BLaER1 treated with 17β-estradiol and CSF1 and Interleukin-3, amounts not matched to agents 10 nM and 100 nM (cell line): ENCODE measurements around the gene CBLC.

Experiments used
- H3K27ac ChIP-seq, 11 experiments: shearing (Covaris generic); formaldehyde crosslinking; 2 replicates each; pipeline ENCODE4 v1.8.1; 2022
- H3K27me3 ChIP-seq, 11 experiments: shearing (Covaris generic); formaldehyde crosslinking; 2 replicates each; pipeline ENCODE4 v1.8.1; 2022
- H3K36me3 ChIP-seq, 11 experiments: shearing (Covaris generic); formaldehyde crosslinking; 2 replicates each; pipeline ENCODE4 v1.8.1; 2022
- H3K4me1 ChIP-seq, 10 experiments: shearing (Covaris generic); formaldehyde crosslinking; 2 replicates each; pipeline ENCODE4 v1.8.1; 2022
- H3K4me2 ChIP-seq, 11 experiments: shearing (Covaris generic); formaldehyde crosslinking; 2 replicates each; pipeline ENCODE4 v1.8.1; 2022
- H3K4me3 ChIP-seq, 10 experiments: shearing (Covaris generic); formaldehyde crosslinking; 2 replicates each; pipeline ENCODE4 v1.8.1; 2022
- H3K9ac ChIP-seq, 11 experiments: shearing (Covaris generic); formaldehyde crosslinking; 2 replicates each; pipeline ENCODE4 v1.8.1; 2022
- H3K9me3 ChIP-seq, 11 experiments: shearing (Covaris generic); formaldehyde crosslinking; replicated peaks in 1 of 11; 2 replicates each; pipeline ENCODE4 v1.8.1; 2022
- H4K20me1 ChIP-seq, 11 experiments: shearing (Covaris generic); formaldehyde crosslinking; 2 replicates each; pipeline ENCODE4 v1.8.1; 2022
- Cebpa-rat ChIP-seq, 11 experiments: shearing (Covaris generic); IDR thresholded peaks; 2 replicates each; pipeline ENCODE4 v1.8.1; 2022

Gene CBLC

GRCh38 chr19:44777715-44778347 lies at the start of gene CBLC:
Gene CBLC, plus strand, starts transcription at chr19:44777890. Its CDS starts 42 bp downstream, at chr19:44777932.
- Histone ChIP-seq H3K4me3 (no peak within 1 kb of the TSS), H4K20me1 (no peaks in the 10 kb centered on the region), H3K9ac (no peak within 1 kb of the TSS), H3K27me3 (no peaks in the 10 kb centered on the region), H3K4me1 (no peaks in the 10 kb centered on the region), H3K27ac (no peak within 1 kb of the TSS), H3K36me3 (no peaks in the 10 kb centered on the region), H3K9me3 (no peaks in the 10 kb centered on the region), H3K4me2 (no peak within 1 kb of the TSS)
- TF ChIP-seq Cebpa-rat (IDR thresholded peaks at IDR 0.05): no peak

- Histone ChIP-seq H3K4me3 (no peak overlapping the region), H3K27ac (peak overlapping the region in 2 of 11 experiments; percentile 9 to 45; a peak in 2 of 22 replicates), H3K4me1 (peaks cover 36 to 81% (median 56%) of the 10 kb centered on the region in 10 experiments), H3K27me3 (no peaks in the 10 kb centered on the region), H3K36me3 (no peaks in the 10 kb centered on the region), H3K9me3 (no peaks in the 10 kb centered on the region), H4K20me1 (no peaks in the 10 kb centered on the region), H3K9ac (peak overlapping the region in 1 of 11 experiments; percentile 27; a peak in 3 of 22 replicates), H3K4me2 (peak overlapping the region; percentile 4 to 73 (median 37); a peak in 19 of 22 replicates)
- no peak for TF ChIP-seq Cebpa-rat (IDR thresholded peaks at IDR 0.05)
These were observed 49.5 kb upstream of the CBLC start for GRCh38 chr19:44728178-44728577.

- TF ChIP-seq Cebpa-rat (IDR thresholded peaks at IDR 0.05): no peak
- no peak overlapping the region for H3K4me3 ChIP-seq
- no peaks in the 10 kb centered on the region for H3K9me3 ChIP-seq
These were observed 48.1 kb upstream of the CBLC start for GRCh38 chr19:44729516-44730033.

GRCh38 chr19:44731081-44731480 lies 46.6 kb upstream of the CBLC start:
- no peak overlapping the region for H3K4me2 ChIP-seq
- H3K27ac ChIP-seq: no peak overlapping the region
- TF ChIP-seq Cebpa-rat (IDR thresholded peaks at IDR 0.05): no peak
- H3K9me3 ChIP-seq: no peaks in the 10 kb centered on the region
- no peak overlapping the region for H3K9ac ChIP-seq
- H3K27me3 ChIP-seq: no peaks in the 10 kb centered on the region
- H4K20me1 ChIP-seq: no peaks in the 10 kb centered on the region
- H3K4me1 ChIP-seq: peaks cover 15 to 74% (median 44%) of the 10 kb centered on the region in 10 experiments
- H3K4me3 ChIP-seq: no peak overlapping the region
- H3K36me3 ChIP-seq: no peaks in the 10 kb centered on the region

More at GRCh38 chr19:44729516-44730033, 48.1 kb upstream of the CBLC start:
- H3K27ac ChIP-seq: no peak overlapping the region
- H3K4me1 ChIP-seq: peaks cover 22 to 74% (median 42%) of the 10 kb centered on the region in 10 experiments
- H4K20me1 ChIP-seq: no peaks in the 10 kb centered on the region
- peak overlapping the region in 7 of 11 experiments; percentile 5 to 59 (median 39); a peak in 9 of 22 replicates for H3K4me2 ChIP-seq
- H3K27me3 ChIP-seq: no peaks in the 10 kb centered on the region
- no peaks in the 10 kb centered on the region for H3K36me3 ChIP-seq
- no peak overlapping the region for H3K9ac ChIP-seq

- no peak for TF ChIP-seq Cebpa-rat (IDR thresholded peaks at IDR 0.05)
- Histone ChIP-seq H4K20me1 (no peaks in the 10 kb centered on the region), H3K36me3 (no peaks in the 10 kb centered on the region), H3K4me2 (no peak overlapping the region), H3K9ac (peak overlapping the region in 1 of 11 experiments; percentile 14; a peak in 1 of 22 replicates), H3K4me3 (no peak overlapping the region), H3K27me3 (no peaks in the 10 kb centered on the region), H3K27ac (no peak overlapping the region), H3K9me3 (no peaks in the 10 kb centered on the region), H3K4me1 (peaks cover 21 to 74% (median 48%) of the 10 kb centered on the region in 10 experiments)
These were observed 46.1 kb upstream of the CBLC start for GRCh38 chr19:44731622-44732021.

GRCh38 chr19:44732235-44733014 lies 45.3 kb upstream of the CBLC start:
- H3K27me3 ChIP-seq: no peaks in the 10 kb centered on the region
- peak overlapping the region in 2 of 11 experiments; percentile 21 to 27; a peak in 1 of 22 replicates for H3K4me2 ChIP-seq
- no peaks in the 10 kb centered on the region for H3K9me3 ChIP-seq
- H3K27ac ChIP-seq: no peak overlapping the region; a peak in 1 of 22 replicates
- H3K4me3 ChIP-seq: no peak overlapping the region
- H4K20me1 ChIP-seq: no peaks in the 10 kb centered on the region
- H3K9ac ChIP-seq: peak overlapping the region in 2 of 11 experiments; percentile 14 to 31; a peak in 2 of 22 replicates
- no peak for TF ChIP-seq Cebpa-rat (IDR thresholded peaks at IDR 0.05)
- no peaks in the 10 kb centered on the region for H3K36me3 ChIP-seq
- peaks cover 29 to 74% (median 51%) of the 10 kb centered on the region in 10 experiments for H3K4me1 ChIP-seq

GRCh38 chr19:44734357-44734756 lies 43.3 kb upstream of the CBLC start:
- peak overlapping the region in 2 of 11 experiments; percentile 49 to 83; a peak in 2 of 22 replicates for H3K4me2 ChIP-seq
- no peak overlapping the region for H3K27ac ChIP-seq
- no peaks in the 10 kb centered on the region for H3K9me3 ChIP-seq
- H3K4me3 ChIP-seq: no peak overlapping the region
- H3K27me3 ChIP-seq: no peaks in the 10 kb centered on the region
- H4K20me1 ChIP-seq: no peaks in the 10 kb centered on the region
- no peak overlapping the region for H3K9ac ChIP-seq
- H3K36me3 ChIP-seq: no peaks in the 10 kb centered on the region
- H3K4me1 ChIP-seq: peaks cover 32 to 74% (median 54%) of the 10 kb centered on the region in 10 experiments
- TF ChIP-seq Cebpa-rat (IDR thresholded peaks at IDR 0.05): no peak

GRCh38 chr19:44735011-44735410 lies 42.7 kb upstream of the CBLC start:
- no peaks in the 10 kb centered on the region for H3K27me3 ChIP-seq
- peak overlapping the region in 4 of 11 experiments; percentile 74 to 85 (median 82); a peak in 7 of 22 replicates for H3K4me2 ChIP-seq
- H3K9me3 ChIP-seq: no peaks in the 10 kb centered on the region
- no peaks in the 10 kb centered on the region for H4K20me1 ChIP-seq
- H3K27ac ChIP-seq: no peak overlapping the region
- no peak overlapping the region for H3K9ac ChIP-seq
- H3K36me3 ChIP-seq: no peaks in the 10 kb centered on the region
- peaks cover 32 to 74% (median 54%) of the 10 kb centered on the region in 10 experiments for H3K4me1 ChIP-seq
- TF ChIP-seq Cebpa-rat (IDR thresholded peaks at IDR 0.05): no peak
- no peak overlapping the region for H3K4me3 ChIP-seq
